ENCODE results near the gene TNS2.
A peak's percentile ranks its signal among the peaks of the same experiment; 100 is the strongest.
"Not testable (repeated sequence)": the region's sequence is repeated elsewhere in the genome, so short reads cannot be mapped to it uniquely, and the experiment has no call there.

TNS2 gene

GRCh38 chr12:53094796-53095595 is 45.1 kb downstream of the TNS2 start:
- DNase-seq, result not testable (repeated sequence)

- DNase-seq, result not testable (repeated sequence)
Observed at GRCh38 chr12:53095596-53095895, 45.7 kb downstream of the TNS2 start.

GRCh38 chr12:53096089-53096741 is 46.4 kb downstream of the TNS2 start:
- DNase-seq, result no peak

GRCh38 chr12:53096759-53097158 is 46.9 kb downstream of the TNS2 start:
- no peak for DNase-seq

- no peak for DNase-seq
Observed at GRCh38 chr12:53097207-53097563, 47.3 kb downstream of the TNS2 start.

GRCh38 chr12:53097564-53098353 is 47.9 kb downstream of the TNS2 start, which contains the start of gene IGFBP6:
IGFBP6 (plus strand) TSS chr12:53097667; CDS start chr12:53097718, 51 bp downstream.
- peak; percentile 77 to 83 for DNase-seq

- DNase-seq, result peak; percentile 68 to 71
Observed at GRCh38 chr12:53098354-53098981, 48.6 kb downstream of the TNS2 start.

- DNase-seq, result peak; percentile 95 to 96
Observed at GRCh38 chr12:53099071-53099882, 49.4 kb downstream of the TNS2 start.

GRCh38 chr12:53100466-53101151 is 50.7 kb downstream of the TNS2 start:
- DNase-seq, result no peak

GRCh38 chr12:53101266-53101665 is 51.4 kb downstream of the TNS2 start:
- no peak for DNase-seq

- no peak for DNase-seq
Observed at GRCh38 chr12:53101931-53102781, 52.3 kb downstream of the TNS2 start.

GRCh38 chr12:53102883-53103807 is 53.3 kb downstream of the TNS2 start, which contains the start of gene SOAT2:
SOAT2 (plus strand) TSS chr12:53103486; CDS start chr12:53103578, 92 bp downstream.
- DNase-seq, result peak; percentile 68

GRCh38 chr12:53103860-53104305 is 54.0 kb downstream of the TNS2 start:
- no peak for DNase-seq

GRCh38 chr12:53105256-53105655 is 55.4 kb downstream of the TNS2 start:
- no peak for DNase-seq

GRCh38 chr12:53105712-53106439 is 56.0 kb downstream of the TNS2 start:
- no peak for DNase-seq

GRCh38 chr12:53107122-53107521 is 57.3 kb downstream of the TNS2 start:
- DNase-seq, result no peak

- DNase-seq, result not testable (repeated sequence)
Observed at GRCh38 chr12:53112431-53112830, 62.6 kb downstream of the TNS2 start.

- DNase-seq, result no peak
Observed at GRCh38 chr12:53113136-53113705, 63.4 kb downstream of the TNS2 start.

All from activated T-cell treated with anti-CD3 and anti-CD28 coated beads, Interleukin-2, amount 50 U/mL, for 48 hours (primary cell).